Peyer's patch (tissue), 4 donors: ENCODE results near the gene FRMD4A.

ENCODE experiments used
- POLR2A ChIP-seq, 2 donors: fragments of 450-650 bp; IDR thresholded peaks; one replicate each; pipeline ENCODE4 v1.5.1; 2017; ENCODE audit warnings: antibody characterized with exemption in 2 of 2, mild to moderate bottlenecking in 2 of 2, moderate library complexity in 2 of 2
- TF ChIP-seq, protein P1 (sequence below), 6 experiments: fragments of 450-650 bp in 4 of 6; fragments of 200-600 bp in 2 of 6; sonication (generic) in 1 of 6; IDR thresholded peaks; one replicate each; pipeline ENCODE4 v1.5.1; 2017 to 2019; ENCODE audit warnings: antibody characterized with exemption in 6 of 6, mild to moderate bottlenecking in 3 of 6, moderate library complexity in 1 of 6

- TF ChIP-seq, protein P1, sequence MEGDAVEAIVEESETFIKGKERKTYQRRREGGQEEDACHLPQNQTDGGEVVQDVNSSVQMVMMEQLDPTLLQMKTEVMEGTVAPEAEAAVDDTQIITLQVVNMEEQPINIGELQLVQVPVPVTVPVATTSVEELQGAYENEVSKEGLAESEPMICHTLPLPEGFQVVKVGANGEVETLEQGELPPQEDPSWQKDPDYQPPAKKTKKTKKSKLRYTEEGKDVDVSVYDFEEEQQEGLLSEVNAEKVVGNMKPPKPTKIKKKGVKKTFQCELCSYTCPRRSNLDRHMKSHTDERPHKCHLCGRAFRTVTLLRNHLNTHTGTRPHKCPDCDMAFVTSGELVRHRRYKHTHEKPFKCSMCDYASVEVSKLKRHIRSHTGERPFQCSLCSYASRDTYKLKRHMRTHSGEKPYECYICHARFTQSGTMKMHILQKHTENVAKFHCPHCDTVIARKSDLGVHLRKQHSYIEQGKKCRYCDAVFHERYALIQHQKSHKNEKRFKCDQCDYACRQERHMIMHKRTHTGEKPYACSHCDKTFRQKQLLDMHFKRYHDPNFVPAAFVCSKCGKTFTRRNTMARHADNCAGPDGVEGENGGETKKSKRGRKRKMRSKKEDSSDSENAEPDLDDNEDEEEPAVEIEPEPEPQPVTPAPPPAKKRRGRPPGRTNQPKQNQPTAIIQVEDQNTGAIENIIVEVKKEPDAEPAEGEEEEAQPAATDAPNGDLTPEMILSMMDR (IDR thresholded peaks at IDR 0.05), result no peak
- no peak for TF ChIP-seq POLR2A (IDR thresholded peaks at IDR 0.05)
Observed at GRCh38 chr10:14125564-14125963, 205.2 kb downstream of the FRMD4A start.
